Measurements from ENCODE around the gene MAGOH.

The MAGOH gene

DNA sequence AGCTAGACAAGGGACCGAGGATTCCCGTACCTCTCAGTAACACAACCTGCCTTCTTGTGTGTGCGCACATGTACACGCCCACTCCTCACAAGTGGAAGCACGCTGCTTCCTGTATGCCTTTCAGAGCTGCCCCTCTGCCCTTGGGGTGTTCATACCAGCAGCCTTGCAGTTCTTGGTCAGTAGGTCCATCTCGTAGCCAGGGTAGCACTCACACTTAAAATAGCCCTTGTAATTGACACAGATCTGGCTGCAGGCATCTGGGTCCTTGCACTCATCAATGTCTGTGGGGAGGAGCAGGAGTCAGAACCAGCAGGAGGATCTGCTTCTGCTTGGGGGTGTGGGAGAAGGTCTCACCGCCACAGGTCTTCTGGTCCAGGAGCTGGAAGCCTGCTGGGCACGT lies 32.6 kb upstream of the MAGOH start:
- DNase-seq (ENCODE audit: low spot score), result no peak

DNA sequence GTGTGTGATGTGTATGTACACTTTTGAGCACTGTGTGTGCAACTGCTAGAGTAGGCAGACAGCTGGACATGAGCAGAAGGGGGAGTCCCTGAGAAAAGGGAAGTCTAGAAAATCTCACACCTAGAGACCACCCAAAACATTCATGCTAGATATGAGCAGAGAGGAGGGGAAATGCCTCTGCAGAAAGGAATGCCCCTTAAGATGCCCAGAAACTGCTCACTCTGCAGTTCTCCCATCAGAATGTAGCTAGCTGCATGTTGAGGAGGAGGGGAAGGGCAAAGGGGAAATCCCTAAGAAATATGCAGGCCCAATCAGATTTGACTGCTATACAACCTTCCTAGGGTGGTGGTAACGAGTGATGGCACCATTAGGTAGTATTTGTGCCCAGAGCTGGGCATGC lies 31.8 kb upstream of the MAGOH start:
- DNase-seq (ENCODE audit: low spot score), result no peak

DNA sequence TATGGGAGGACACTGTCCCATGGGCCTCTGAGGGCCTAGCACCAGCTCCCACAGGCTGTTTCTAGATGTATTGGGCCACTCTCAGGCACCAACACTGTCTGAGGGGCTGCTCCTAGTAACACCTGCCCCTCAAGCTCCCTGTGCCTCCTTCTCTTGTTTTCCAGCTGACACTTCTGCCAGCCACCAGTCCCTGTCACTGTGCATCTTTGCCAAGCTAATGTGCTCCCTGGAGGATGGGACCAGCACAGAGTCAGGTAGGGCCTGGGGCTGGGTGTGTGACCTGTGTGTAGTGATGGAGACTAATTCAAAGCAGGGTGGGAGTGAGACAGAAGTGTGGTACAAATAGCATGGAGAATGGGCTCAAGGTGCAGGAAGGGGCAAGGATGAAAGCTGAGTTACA lies 29.4 kb upstream of the MAGOH start:
- DNase-seq (ENCODE audit: low spot score), result no peak

DNA sequence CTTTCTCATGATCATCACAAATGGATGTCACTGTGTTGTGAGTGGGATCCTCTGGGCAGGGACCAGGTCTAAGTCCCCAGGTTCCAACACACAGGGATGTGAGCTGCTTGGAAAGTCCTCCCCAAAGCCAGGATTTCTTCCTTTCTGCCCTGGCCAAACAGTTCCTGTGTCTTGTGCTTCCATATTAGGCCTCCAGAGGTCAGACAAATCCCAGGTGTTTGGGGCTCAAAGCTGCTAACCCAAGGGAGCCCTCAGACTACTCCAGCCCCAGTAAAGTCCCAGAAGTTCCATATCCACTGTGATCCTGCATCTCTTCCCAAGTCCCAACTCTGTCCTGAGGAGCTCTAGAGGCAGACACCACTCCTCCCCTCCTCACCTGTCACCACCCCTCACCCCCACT lies 27.7 kb upstream of the MAGOH start:
- no peak for DNase-seq (ENCODE audit: low spot score)

DNA sequence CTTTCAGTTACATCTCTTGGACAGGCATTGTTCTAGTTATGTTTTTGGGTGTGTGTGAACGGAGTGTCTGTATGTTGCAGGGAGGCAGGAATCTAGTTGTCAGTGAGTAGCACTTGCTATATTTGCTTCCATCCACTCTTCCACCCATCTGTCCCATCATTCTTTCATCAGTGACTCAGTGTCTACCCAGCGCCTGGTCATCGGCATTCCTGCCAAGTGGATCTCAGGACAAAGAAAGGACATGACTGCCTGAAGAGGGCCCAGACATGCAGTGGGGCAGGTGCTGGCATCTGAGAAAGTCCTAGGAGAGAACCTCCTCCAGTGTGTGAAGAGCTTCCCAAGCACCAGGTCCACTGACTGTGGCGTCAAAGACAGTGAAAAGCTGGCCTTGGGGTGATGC lies 27.3 kb upstream of the MAGOH start:
- DNase-seq (ENCODE audit: low spot score), result no peak

DNA sequence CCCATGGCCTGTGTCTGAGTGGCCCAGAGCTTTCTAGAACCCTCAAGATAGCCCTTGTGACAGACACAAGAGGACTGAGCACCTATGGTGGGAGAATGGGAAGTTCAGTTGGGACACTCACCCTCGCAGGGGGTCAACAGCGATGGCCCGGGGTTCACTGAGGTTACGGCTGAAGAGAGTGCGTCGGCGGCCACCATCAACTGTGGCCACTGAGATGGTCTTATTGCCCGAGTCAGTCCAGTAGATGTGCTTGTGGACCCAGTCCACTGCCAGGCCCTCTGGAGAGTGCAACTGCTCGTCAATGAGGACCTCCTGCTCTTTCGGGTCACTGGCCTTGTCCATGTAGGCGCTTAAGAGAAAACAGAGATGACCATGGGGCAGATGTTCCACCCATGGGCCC lies 25.7 kb upstream of the MAGOH start:
- no peak for DNase-seq (ENCODE audit: low spot score)

DNA sequence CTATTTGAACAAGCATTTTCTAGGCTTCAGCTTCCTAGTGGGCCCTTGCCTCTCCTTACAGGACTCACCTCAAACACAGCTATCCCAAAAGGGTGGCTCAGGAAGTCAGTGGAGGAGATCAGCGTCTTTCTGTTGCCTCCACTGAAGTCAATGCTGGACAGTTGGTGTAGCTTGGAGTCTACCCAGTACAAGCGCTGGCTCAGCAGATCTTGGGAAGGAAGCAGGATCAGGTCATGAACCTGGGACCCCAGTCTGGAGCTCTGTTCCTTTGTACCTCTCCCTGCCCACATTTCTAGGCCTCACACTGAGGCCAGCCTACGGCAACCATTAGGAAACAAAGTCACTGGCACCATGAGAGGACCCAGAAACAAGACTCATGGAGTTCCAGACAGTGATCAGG lies 23.7 kb upstream of the MAGOH start:
- no peak for DNase-seq (ENCODE audit: low spot score)

DNA sequence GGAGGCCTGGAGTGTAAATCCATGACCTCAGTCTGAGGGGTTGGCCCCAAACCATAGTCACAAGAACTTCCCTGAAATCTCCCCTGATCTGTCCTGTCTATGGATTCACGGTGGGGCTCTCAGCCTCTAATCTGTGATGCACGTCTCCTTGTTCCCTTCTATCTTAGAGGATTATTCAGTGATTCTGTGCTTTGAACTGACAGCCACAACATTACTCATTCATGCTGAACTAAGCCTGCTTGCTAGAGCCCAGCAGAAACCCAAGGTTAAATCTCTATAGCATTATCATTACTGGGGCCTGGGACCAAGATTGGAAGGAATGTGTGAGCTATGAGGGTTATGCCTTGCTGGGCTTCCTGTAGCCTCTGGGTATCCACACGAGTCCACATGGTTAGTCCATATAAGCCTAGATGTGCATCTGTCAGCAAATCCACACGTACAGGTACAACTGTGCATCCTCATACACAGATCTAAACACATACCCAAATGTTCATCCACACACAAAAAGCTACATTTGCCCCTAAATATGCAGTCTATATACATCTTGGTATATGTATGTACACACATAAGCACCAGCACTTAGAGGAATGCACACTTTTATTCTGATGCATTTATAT lies 22.4 kb upstream of the MAGOH start:
- no peak for DNase-seq (ENCODE audit: low spot score)

DNA sequence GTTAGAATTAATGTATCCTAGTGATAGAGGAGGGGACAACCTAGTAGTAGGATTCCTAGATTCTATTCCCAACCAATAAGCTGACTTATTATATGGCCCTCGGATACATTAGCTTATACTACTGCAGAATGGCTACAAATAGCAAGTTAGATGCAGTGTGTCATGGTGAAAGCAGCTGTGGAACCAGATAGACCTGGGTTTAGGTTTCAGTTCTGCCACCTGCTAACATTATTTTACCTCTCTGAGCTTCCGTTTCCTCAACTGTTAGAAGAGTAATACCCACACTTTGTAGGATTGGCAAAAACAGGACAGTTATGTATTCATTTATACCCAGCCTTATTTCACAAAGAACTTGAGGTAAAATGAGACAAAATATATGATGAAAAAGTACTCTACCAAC lies 21.6 kb upstream of the MAGOH start:
- no peak for DNase-seq (ENCODE audit: low spot score)

DNA sequence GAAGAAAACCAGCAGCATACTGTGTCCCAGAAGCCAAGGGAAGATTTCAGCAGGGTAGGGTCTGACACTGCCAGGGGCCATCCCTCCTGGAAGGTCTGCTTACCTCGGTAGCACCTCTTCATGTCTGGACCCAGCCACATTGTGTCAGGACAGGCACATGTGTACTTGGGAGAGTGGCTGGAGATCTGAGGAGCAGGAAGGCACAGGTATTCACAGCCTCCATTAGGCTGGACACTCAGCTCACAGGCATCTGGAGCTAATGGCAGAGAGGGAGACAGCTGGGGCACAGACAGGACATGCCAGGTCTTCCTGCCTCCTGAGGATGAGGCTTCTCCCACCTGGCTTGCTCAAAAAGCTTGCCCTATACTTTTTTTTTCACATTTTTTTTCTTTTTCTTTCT lies 19.9 kb upstream of the MAGOH start:
- DNase-seq (ENCODE audit: low spot score), result no peak

DNA sequence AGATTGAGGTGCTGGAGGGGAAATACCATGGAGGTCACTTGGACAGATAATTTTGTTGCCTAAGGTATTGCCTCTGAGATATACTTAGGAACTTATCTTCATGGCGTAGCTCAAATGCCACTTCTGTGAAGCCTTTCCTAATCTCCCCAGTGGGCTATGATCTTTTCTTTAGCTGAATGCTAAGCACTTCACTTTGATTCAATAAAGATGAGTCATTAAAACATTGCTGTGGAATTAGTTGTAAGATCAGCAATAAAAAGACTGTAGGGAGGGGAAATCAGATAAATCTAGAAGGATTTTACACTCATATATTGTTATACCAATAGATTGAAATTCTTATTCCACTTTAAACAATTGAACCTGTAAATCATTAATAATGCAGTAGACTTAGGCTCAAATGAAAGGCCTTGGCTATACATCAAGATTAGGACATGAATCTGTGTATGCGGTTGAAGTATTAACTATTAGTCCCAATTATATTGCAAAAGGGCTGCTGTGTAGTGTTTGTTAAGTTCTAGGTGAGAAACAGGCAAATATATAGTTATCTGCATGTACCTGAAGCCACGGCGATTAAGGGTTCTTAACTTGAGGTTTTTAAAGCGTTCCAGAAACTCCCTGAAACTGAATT lies 19.2 kb upstream of the MAGOH start:
- no peak for DNase-seq (ENCODE audit: low spot score)

DNA sequence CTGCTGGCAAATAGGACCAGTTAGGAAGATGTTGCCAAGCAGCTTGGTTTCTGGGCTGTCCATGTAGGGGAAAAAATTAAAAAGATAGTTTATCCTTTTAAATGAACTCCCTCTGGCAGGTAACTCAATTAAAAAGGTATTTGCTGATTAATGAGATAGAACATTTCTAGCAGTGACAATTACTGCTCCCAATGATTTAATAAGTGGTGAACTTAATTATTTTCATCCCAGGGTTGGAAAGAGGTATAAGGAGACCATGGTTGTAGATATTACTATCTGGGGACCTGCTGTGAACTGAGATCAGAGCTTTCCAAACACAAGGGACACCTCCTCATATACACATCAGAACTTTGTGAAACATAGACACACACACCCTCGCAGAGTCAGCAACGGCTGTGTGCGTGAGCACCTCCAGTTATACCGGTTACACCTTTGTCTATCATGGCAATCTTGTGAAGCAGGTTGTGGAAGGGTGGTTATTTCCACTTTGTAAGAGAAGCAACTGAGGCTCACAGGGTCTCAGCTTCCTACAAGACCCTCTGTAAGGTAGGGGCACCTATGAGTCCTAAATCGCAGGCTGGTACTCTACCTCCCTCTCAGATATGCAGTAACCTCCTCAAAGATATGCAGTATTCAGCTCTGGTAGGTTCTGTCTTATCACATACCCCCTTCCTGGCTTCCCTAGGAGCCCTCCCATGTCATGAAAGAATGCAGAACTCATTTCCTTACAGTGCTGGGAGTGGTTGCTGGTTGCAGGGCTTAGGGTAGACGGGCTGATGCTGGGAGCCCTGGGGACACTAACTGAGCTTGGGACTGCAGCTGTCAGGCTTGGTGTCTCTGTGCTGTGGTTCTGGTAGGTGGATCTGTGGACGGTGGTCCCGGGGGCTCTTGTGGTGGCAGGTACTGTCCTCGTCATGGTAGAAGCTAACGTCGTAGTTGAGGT lies 18.5 kb upstream of the MAGOH start:
- DNase-seq (ENCODE audit: low spot score), result no peak

DNA sequence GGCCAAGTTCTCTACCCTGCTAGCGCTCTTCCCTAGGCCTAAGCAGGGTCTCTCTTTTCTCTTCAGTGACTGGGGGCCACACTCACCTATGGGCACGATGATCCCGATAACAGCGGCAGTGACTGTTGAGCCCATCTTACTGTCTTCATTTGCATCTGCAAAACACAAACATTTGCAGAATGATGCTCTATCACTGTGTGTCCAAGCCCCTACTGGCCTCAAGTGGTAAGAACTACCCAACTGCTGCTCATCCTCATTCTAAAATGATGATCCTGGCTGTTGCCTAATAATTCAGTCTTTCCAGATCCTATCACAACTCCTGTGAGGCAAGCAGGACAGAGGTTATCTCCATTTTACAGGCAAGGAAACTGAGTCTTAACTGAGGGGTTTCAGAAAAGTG lies 16.7 kb upstream of the MAGOH start:
- no peak for DNase-seq (ENCODE audit: low spot score)

DNA sequence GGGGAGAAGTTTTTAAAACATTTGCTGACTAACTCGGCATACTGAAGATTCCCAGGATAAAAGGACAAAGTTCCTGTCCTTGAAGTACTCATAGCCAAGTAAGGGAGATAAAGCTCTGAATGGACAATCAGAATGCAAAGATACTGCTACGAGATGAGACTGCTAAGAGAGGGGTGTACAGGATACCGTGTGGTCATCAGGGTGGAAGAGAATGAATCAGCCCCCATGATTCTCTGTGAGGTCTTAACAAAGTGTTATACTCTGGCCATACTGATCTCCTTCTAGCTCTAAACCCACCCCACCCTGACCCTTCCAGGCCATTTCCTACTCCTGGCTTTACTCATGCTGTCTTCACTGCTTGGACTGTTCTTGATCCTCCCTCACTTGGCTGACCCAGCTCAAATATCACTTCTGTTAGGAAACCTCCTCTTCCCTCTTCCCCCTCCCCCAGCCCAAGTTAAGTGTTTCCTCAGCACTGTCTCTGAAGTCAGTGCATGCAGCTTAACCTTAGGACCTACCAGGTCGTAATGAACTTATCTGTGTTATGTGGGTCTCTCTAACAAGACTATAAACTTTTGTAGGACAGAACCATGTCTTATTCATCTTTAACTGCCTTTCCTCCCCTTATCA lies 15.8 kb upstream of the MAGOH start:
- no peak for DNase-seq (ENCODE audit: low spot score)

DNA sequence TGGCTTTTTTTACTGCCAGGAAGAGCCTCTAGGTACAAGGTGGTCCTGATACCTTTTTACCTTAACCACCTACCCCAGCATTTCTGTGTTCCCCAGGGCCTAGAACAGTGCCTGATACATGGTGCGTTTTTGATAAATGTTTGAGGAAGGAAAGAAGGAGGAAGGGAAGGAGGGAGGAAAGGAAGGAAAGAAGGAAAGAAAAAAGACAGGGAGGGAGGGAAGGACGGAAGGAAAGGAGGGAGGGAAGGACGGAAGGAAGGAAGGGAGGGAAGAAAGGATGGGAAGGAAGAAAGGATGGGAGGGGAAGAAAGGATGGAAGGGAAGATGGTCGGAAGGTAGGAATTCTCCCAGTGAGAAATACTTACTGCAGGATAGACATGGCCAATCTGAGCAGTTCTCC lies 12.0 kb upstream of the MAGOH start:
- DNase-seq (ENCODE audit: low spot score), result no peak

DNA sequence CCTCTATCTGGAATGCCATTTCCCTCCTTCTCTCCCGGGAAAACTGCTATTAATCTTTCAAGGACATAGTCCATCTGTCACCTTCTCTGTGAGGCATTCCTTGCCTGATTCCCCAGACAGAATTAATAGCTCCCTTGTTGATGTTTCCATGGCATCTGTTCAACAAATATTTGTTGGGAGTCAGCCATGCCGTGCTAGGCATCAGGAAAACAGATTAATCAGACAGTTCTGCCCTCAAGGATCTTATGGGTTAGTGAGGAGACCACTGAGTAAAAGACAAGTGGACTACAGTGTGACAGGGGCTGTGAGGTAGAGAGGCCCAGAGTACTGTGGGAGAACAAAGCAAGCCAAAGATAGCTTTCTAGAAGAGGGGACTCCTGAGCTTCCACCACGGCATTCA lies 11.4 kb upstream of the MAGOH start:
- no peak for DNase-seq (ENCODE audit: low spot score)

DNA sequence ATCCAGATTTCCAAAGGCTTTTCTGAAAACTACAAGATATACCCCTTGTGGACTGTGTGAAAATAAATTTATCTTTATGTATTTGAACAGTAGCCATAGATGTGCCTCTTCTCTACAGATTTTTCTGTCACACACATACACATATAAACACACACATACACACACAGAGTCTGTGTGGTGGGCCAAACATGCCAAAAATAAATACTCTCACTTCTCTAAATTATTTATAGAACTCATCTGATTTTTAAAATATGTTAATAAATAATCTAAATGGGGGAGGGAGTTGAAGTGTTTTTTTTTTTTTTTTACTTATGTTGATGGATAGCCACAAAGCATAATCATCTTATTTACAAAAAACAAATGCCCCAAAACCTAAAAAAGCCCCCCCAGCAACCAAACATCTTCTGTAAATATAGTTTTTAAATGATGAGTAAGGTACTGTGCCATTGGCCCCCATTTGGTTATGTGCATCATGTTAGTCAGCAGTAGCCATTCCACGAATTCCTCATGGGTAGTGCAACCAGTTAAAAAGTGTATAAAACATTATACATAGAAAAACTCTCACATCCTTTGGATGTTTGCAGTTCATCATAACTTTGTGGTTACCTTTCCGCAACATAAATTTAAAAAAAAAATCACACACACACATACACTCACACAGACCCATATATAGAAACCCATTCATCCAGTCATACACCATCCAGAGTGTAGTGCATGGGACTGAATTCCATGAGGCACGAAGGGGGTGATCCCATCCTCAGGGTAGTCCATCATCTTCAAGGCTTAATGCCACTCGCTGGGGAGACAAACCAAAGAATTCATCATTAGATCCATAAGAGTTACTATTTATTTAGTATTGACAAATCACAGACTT lies 8.2 kb upstream of the MAGOH start:
- DNase-seq (ENCODE audit: low spot score), result no peak

DNA sequence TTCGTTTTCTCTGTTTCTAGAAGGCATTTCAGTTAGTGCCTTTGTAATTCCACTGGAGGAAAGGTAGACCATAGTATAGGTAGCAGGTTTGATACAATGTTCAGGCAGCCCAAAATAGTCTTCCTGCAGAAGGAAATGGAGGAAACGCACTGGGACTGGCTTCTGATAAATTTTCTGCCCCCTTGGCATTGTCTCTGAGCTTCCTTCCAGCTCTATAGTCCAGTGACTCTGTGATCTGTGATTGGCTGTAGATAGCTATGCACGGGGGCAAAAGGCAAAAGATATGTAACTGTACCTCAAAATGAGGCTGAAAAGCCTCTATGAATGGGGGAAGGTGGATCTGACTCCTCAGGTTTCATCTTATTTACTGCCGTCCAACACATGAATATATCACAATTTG lies 5.8 kb upstream of the MAGOH start:
- DNase-seq (ENCODE audit: low spot score), result no peak

DNA sequence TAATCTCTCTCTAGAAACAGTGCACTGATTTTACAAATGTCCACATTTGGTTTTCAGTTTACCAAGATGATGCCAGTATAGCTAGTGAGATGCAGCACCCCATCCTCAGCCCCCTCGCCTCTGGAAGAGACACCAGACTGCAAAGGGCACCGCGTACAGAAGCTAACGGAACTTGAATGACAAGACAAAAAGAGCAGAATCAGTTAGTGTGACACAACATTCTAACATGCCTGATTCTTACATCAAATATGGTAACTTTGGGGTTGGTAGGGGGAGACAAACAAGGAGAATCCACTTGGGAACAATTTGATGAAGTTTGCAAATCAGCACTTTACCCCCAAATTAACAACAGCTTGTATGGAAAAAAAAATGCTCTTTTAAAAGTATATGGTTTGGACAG lies 4.1 kb upstream of the MAGOH start:
- DNase-seq (ENCODE audit: low spot score), result no peak

DNA sequence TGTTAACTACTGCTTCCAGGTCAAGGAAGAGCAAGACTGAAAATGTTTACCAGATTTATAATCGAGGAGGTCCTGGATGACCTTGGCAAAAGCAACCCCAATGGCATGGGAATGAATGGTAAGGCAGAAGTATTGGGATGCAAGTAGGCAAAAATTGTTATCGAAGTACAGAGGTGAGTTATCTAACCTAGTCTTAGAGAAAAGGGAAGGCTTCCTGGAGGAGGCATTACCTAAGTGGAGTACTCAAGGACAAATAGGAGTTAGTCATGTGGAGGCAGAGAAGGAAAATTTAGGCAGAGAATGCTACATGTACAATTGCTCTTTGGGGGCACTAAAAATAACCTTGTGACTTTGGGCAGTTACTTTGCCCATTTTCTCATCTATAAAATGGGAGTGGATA lies 3.5 kb upstream of the MAGOH start:
- DNase-seq (ENCODE audit: low spot score), result no peak

DNA sequence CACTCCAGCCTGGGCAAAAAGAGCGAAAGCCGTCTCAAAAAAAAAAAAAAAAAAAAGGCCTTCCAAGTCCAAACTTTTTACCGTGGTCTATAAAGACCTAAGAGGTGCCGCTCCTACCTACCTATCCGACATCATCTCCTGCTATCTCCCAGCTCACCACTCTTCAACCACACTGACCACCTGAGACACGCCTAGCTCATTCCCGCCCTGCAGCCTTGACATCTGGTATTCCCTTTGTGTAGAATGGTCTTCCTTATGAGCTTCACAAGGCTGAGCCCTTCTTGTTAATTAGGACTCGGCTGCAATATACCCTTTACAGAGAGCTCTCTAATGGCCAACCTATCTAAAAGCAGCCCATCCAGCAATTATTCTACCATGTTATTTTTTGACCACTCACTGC lies 680 bp downstream of the MAGOH start:
- DNase-seq (ENCODE audit: low spot score), result no peak

DNA sequence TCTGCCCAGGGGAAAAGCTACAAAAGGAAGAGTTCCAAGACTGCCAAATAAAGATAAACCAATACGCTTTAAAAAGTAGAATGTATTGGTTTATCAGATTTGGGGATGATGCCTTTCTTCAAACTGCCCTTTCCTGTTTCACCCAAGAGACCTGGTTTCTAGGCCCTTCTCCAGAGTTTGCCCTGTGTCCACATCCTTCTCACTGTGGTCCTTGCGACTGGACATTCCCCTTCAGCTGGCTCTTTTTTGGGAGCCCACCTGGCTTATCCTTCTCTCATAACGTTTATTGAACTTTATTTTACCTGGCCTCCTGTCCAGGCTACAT lies 17.4 kb downstream of the MAGOH start:
- DNase-seq (ENCODE audit: low spot score), result no peak
